ENCODE measurements around the gene OR52A5.

The OR52A5 gene

GRCh38 chr11:5137996-5138395 lies at the start of gene OR52A5:
Gene OR52A5 (minus strand): TSS chr11:5138356. CDS start chr11:5132642, 5,714 bp downstream.
- no peak for TF ChIP-seq CTCF (IDR thresholded peaks at IDR 0.05)

GRCh38 chr11:5178046-5178837 lies 40.1 kb upstream of the OR52A5 start:
- TF ChIP-seq CTCF (IDR thresholded peaks at IDR 0.05) = no peak

DNA sequence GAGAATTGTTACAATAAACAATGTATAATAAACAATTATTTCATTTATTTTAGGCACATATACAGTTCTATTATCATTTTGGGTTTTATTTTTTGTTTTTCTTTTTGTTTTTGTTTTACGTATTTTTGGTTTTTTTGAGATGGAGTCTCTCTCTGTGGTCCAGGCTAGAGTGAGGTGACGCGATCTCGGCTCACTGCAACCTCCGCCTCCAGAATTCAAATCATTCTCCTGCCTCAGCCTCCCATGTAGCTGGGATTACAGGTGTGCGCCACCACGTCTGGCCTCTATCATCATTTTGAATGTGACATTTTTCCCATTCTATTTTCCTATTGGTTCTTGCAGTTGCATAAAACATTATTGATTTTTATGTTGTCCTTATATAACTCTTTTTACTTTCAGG lies 36.8 kb upstream of the OR52A5 start:
- no peak for TF ChIP-seq CTCF (IDR thresholded peaks at IDR 0.05)

GRCh38 chr11:5171856-5172255 lies 33.7 kb upstream of the OR52A5 start:
- TF ChIP-seq CTCF (IDR thresholded peaks at IDR 0.05) = no peak

DNA sequence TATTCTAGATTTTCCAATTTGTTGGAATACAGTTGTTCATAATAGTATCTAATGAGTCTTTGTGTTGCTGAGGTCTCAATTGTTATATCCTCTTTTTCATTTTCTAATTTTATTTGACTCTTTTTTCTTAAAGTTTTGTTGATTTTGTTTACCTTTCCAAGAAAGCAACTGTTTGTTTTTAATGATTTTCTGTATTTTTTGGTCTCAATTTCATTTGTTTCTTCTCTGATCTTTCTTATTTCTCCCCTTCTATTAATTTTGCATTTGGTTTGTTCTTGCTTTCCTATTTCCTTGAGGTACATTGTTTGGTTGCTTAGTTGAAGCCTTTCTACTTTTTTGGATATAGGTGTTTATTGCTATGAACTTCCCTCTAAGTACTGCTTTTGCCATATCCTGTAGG lies 21.6 kb upstream of the OR52A5 start:
- no peak for TF ChIP-seq CTCF (IDR thresholded peaks at IDR 0.05)

GRCh38 chr11:5154657-5155056 lies 16.5 kb upstream of the OR52A5 start, which contains the start of gene OR52A1:
Gene OR52A1 (minus strand): TSS chr11:5154757. CDS start chr11:5152369, 2,388 bp downstream.
- TF ChIP-seq CTCF (IDR thresholded peaks at IDR 0.05) = no peak

- TF ChIP-seq CTCF (IDR thresholded peaks at IDR 0.05) = no peak
Observed at GRCh38 chr11:5153574-5154431, 15.6 kb upstream of the OR52A5 start.
